RWPE2 (cell line): Measurements from ENCODE around the gene C20orf144.
A peak's percentile ranks its signal among the peaks of the same experiment; 100 is the strongest.

Experiments used
- ATAC-seq: fragments of 200-7000 bp; cut with Tn5 transposase; 3 replicates; pipeline ENCODE4 v1.9.1; 2021; ENCODE audit warnings: low read depth
- DNase-seq: peaks from one replicate; pipeline ENCODE4 v3.0.0-alpha.2; 2020; ENCODE audit warnings: low spot score
- H3K27ac ChIP-seq: fragments of 450-650 bp; 2 replicates; pipeline ENCODE4 v1.5.1; 2017; ENCODE audit warnings: mild to moderate bottlenecking; ENCODE audit not compliant: poor library complexity, severe bottlenecking
- H3K27me3 ChIP-seq: fragments of 250-450 bp; sonication (Bioruptor Pico); 2 replicates; pipeline ENCODE4 v1.5.1; 2021; ENCODE audit warnings: mild to moderate bottlenecking, moderate library complexity; ENCODE audit not compliant: insufficient read depth, poor library complexity, severe bottlenecking
- H3K36me3 ChIP-seq: fragments of 250-450 bp; sonication (Bioruptor Pico); 2 replicates; pipeline ENCODE4 v1.5.1; 2020; ENCODE audit warnings: low read depth, mild to moderate bottlenecking, moderate library complexity
- H3K4me1 ChIP-seq: fragments of 250-450 bp; sonication (Bioruptor Pico); 2 replicates; pipeline ENCODE4 v1.5.1; 2021; ENCODE audit warnings: mild to moderate bottlenecking, moderate library complexity; ENCODE audit not compliant: insufficient read depth, poor library complexity, severe bottlenecking
- H3K4me3 ChIP-seq: fragments of 250-450 bp; sonication (Bioruptor Pico); 2 replicates; pipeline ENCODE4 v1.5.1; 2021; ENCODE audit warnings: mild to moderate bottlenecking, moderate library complexity; ENCODE audit not compliant: severe bottlenecking
- H3K9me3 ChIP-seq: fragments of 250-450 bp; sonication (Bioruptor Pico); 2 replicates; pipeline ENCODE4 v1.5.1; 2021; ENCODE audit warnings: mild to moderate bottlenecking, moderate library complexity; ENCODE audit not compliant: severe bottlenecking
- TF ChIP-seq, protein P1 (sequence below): fragments of 450-650 bp; IDR thresholded peaks from one replicate; pipeline ENCODE4 v1.5.1; 2017; ENCODE audit warnings: mild to moderate bottlenecking, moderate library complexity; ENCODE audit not compliant: poor library complexity, severe bottlenecking

The C20orf144 gene

DNA sequence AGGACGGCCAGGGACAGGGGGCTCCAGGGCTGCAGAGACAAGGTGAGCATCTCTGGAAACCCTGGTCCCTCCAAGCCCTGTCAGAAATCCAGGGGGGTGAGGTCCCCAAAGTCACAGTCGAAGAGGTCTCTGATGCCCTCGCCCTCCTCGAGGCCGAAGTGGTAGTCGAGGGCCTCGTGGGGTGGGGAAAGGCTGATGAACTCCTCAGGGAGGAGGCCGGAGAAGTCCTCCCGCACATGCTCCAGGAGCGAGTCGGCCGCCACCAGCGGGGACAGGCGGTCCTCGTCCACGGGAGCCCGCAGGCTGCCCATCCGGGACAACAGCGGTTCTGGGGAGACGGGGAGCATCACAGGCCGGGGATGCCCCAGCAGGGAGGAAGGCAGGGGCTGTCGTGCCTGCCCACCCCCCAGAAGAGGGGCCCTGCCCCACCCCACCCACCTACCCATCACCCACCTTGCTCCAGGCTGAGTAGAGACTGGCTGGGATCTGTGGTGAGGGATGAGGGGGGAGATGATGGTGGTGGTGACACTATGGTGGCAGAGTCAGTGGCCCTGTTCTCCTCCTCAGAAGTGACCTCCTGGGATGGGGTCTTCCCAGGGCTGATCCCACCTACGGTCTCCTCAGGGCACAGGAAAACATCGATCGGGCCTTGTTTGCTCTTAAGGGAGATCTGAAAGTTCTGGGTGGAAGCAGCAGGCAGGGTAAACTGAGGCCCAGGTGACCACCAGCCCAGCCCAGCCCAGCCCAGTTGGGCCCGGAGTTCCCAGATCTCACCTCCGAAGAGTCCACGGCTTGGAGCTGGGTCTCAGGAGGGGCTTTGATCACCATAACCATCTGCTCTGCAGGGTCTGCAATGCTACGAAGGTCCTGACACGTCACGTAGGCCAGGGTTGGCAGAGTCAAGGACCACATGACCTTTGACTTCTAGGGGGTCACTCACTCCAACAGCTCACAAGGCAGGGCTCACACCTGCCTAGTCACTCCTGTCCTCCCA is 14.8 kb downstream of the C20orf144 start:
- no peaks in the 10 kb centered on the region for H3K4me1 ChIP-seq
- H3K9me3 ChIP-seq = no peaks in the 10 kb centered on the region
- peak; percentile 89 for DNase-seq
- TF ChIP-seq, protein P1, sequence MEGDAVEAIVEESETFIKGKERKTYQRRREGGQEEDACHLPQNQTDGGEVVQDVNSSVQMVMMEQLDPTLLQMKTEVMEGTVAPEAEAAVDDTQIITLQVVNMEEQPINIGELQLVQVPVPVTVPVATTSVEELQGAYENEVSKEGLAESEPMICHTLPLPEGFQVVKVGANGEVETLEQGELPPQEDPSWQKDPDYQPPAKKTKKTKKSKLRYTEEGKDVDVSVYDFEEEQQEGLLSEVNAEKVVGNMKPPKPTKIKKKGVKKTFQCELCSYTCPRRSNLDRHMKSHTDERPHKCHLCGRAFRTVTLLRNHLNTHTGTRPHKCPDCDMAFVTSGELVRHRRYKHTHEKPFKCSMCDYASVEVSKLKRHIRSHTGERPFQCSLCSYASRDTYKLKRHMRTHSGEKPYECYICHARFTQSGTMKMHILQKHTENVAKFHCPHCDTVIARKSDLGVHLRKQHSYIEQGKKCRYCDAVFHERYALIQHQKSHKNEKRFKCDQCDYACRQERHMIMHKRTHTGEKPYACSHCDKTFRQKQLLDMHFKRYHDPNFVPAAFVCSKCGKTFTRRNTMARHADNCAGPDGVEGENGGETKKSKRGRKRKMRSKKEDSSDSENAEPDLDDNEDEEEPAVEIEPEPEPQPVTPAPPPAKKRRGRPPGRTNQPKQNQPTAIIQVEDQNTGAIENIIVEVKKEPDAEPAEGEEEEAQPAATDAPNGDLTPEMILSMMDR = no peak
- no peaks in the 10 kb centered on the region for H3K27me3 ChIP-seq
- H3K27ac ChIP-seq = no peak overlapping the region
- peaks cover 50% of the 10 kb centered on the region for H3K36me3 ChIP-seq
- no peak for ATAC-seq
- no peak overlapping the region for H3K4me3 ChIP-seq

DNA sequence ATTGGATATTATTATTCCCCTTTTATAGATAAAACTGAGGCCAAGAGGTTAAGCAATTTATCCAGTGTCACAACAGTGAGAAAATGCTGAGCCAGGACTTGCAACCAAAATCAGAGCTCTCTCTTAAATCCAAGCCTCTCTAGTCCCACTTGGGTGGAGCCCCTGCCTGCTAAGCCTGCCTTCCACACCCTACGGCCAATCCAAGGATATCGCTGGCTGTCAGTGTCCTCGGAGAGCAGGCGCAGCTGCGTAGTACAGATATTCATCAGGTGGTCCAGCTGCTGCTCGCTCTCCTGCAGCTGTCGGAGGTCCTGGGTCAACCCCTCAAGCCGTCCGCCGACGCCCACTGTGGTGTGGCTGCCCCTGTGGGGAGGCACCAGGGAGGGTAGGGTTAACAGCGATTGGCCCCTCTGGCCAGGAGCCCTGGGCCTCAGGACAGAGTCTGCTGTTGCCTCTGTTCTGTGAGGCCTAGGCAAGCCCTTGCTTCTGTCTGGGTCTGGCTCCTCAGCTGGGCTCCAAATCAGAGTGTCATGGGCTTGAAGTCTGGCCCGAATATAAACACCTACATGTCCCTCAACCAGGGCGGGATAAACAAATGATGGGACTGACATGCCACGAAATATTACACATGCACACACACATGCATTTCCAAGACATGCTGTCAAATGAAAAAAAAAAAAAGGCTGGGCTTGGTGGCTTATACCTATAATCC is 16.0 kb downstream of the C20orf144 start:
- no peaks in the 10 kb centered on the region for H3K27me3 ChIP-seq
- no peak overlapping the region for H3K4me3 ChIP-seq
- TF ChIP-seq, protein P1 = no peak
- peak; percentile 82 for DNase-seq
- peaks cover 58% of the 10 kb centered on the region for H3K36me3 ChIP-seq
- no peaks in the 10 kb centered on the region for H3K9me3 ChIP-seq
- ATAC-seq = no peak
- no peaks in the 10 kb centered on the region for H3K4me1 ChIP-seq
- H3K27ac ChIP-seq = no peak overlapping the region

DNA sequence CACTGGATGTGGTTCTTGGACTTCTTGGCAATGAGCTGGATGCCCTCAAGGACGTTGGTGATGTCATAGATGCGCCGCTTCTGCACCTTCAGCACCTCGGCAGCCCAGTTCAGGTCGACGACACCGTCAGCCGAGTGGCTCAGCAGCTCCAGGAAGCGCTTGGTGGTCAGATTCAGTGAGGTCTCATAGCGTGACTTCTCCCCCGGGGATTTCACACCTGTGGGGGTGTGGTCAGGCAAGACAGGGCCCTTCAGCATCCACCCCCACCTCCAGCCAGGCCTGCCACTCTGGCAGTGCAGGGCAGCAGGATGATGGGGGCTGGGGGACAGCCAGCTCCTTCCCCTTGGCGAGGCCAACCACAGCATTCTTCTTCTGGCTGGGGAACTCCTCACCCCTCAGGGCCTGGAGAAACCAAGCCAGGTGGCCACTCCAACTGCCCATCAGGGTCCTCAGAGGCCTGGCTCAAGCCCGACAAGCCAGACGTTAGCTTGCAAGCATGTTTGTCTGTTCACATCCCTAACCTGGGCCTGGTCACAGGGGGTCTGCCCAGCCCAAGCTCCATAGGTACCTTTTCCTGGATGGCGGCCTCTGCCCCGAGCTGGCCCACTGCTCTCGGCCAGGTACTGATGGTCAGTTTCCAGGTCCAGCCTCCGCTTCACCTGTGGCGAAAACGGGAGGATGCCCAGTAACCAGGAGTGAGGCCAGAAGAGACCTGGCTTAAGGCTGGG is 17.8 kb downstream of the C20orf144 start:
- TF ChIP-seq, protein P1 = no peak
- H3K4me1 ChIP-seq = peaks cover 5% of the 10 kb centered on the region
- ATAC-seq = no peak
- H3K9me3 ChIP-seq = no peaks in the 10 kb centered on the region
- peak; percentile 81 for DNase-seq
- no peak overlapping the region for H3K4me3 ChIP-seq
- H3K36me3 ChIP-seq = peaks cover 70% of the 10 kb centered on the region
- H3K27ac ChIP-seq = no peak overlapping the region
- no peaks in the 10 kb centered on the region for H3K27me3 ChIP-seq

DNA sequence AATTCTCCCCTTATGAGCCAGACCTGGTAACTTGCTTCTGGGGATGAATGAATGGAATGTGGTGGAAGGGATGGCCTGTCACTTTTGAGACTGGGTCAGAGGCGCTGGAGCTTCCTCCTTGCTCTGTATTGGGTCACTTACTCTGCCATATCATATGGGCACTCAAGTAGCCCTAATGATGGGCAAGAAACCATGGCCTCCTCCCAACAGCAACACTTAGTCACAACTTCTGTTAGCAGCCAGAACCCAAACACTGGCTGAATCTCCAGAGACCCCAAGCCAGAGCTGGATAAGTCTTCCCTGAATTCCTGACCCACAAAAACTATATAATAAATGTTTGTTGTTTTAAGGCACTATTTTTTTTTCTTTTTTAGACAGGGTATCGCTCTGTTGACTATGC is 18.6 kb downstream of the C20orf144 start:
- TF ChIP-seq, protein P1 = no peak
- Histone ChIP-seq H3K9me3 (no peaks in the 10 kb centered on the region), H3K27ac (no peak overlapping the region), H3K4me1 (peaks cover 10% of the 10 kb centered on the region), H3K27me3 (no peaks in the 10 kb centered on the region), H3K4me3 (no peak overlapping the region), H3K36me3 (peaks cover 70% of the 10 kb centered on the region)
- ATAC-seq = no peak
- no peak for DNase-seq
